ENCODE measurements around the gene JMJD8.

JMJD8 gene

DNA sequence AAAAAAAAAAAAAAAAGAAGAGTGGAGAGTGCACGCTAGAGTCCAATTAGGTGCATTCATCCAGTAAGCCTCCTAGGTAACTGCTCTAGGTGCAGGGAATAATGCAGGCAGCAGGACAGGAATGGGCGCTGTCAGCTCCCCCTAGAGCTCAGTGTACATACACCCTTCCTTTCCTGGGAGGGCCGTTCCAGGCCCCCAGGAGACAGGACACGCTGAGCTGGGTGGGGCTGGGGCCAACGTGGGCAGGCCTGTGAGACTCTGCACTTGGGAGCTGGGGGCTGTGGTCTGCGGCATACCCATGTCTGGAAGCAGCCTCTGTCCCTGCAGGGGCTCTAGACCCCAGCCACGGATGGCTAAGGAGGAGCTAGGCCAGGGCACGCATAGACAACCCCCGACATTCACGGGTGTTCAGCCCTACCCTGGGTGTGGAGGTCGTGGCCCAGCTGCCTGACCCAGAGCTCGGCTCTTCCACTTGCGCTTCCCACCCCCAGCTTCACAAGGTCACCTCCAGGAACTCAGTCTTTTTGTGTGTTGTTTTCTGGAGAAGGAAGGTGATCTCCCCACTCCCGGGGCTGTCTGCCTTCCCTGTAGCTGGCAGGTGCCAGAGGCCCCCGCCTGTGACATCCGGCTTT lies 35.8 kb upstream of the JMJD8 start:
- DNase-seq = no peak
- Histone ChIP-seq H4K8ac (ENCODE audit: low read depth, low read length) (no peak overlapping the region), H3K79me1 (ENCODE audit: low read length) (no peaks in the 10 kb centered on the region), H3K4ac (ENCODE audit: low read depth, low read length) (no peak overlapping the region), H3K56ac (ENCODE audit: low read length) (peak overlapping the region; percentile 98), H3K79me2 (ENCODE audit: control insufficient read depth, insufficient read depth, low read length) (no peaks in the 10 kb centered on the region), H2BK120ac (ENCODE audit: low read depth, low read length) (no peak overlapping the region), H3K36me3 (ENCODE audit: control insufficient read depth, insufficient read depth, low read length) (no peaks in the 10 kb centered on the region), H3K4me2 (ENCODE audit: low read length) (peak overlapping the region; percentile 92), H2AK5ac (ENCODE audit: low read length) (no peak overlapping the region), H2BK5ac (ENCODE audit: low read length) (no peak overlapping the region), H3K9ac (ENCODE audit: low read length) (peak overlapping the region; percentile 95), H3K27ac (ENCODE audit: low read depth, low read length) (no peak overlapping the region), H2BK15ac (replicated peaks; ENCODE audit: low read depth) (no peak overlapping the region), H3K18ac (ENCODE audit: low read length) (no peak overlapping the region), H3K4me1 (ENCODE audit: control insufficient read depth, low read depth, low read length) (peaks cover 4% of the 10 kb centered on the region), H3K27me3 (ENCODE audit: insufficient read depth, low read length, poor library complexity) (peaks cover 7% of the 10 kb centered on the region), H4K5ac (ENCODE audit: low read length) (no peak overlapping the region), H3K4me3 (ENCODE audit: low read length) (no peak overlapping the region), H3K23ac (ENCODE audit: low read length) (no peak overlapping the region)
- WGBS (ENCODE audit: extremely low coverage, insufficient coverage, low lambda C conversion rate) = no CpG with 5 or more reads among the region's 16 CpGs

DNA sequence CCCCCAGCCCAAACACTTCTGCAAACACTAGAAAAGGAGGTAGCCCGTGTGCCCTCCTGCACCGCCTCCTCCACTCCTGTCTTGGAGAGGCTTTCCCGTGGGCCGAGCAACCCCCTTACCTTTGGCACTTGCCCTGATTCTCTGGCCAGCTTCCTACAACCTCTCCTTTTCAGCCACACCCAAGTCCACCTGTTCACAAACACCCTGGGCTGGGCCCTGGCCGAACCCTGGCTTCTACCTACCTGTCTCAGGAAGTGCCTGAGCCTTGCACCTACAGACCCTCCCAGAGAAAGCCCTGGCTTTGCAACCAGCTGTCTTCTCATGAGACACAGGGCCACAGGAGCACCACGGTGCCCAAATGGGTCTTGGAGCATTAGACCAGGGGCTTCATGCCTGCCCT lies 34.8 kb upstream of the JMJD8 start:
- no peak overlapping the region for H3K4me2 ChIP-seq (ENCODE audit: low read length)
- no peak overlapping the region for H4K5ac ChIP-seq (ENCODE audit: low read length)
- no peaks in the 10 kb centered on the region for H3K79me1 ChIP-seq (ENCODE audit: low read length)
- peaks cover 4% of the 10 kb centered on the region for H3K4me1 ChIP-seq (ENCODE audit: control insufficient read depth, low read depth, low read length)
- no peak overlapping the region for H2BK120ac ChIP-seq (ENCODE audit: low read depth, low read length)
- H2AK5ac ChIP-seq (ENCODE audit: low read length) = no peak overlapping the region
- H2BK15ac ChIP-seq (replicated peaks; ENCODE audit: low read depth) = no peak overlapping the region
- H3K18ac ChIP-seq (ENCODE audit: low read length) = no peak overlapping the region
- no peaks in the 10 kb centered on the region for H3K36me3 ChIP-seq (ENCODE audit: control insufficient read depth, insufficient read depth, low read length)
- no peak overlapping the region for H3K4ac ChIP-seq (ENCODE audit: low read depth, low read length)
- no peak overlapping the region for H3K4me3 ChIP-seq (ENCODE audit: low read length)
- no peak overlapping the region for H2BK5ac ChIP-seq (ENCODE audit: low read length)
- H3K27me3 ChIP-seq (ENCODE audit: insufficient read depth, low read length, poor library complexity) = peaks cover 7% of the 10 kb centered on the region
- no CpG with 5 or more reads among the region's 6 CpGs for WGBS (ENCODE audit: extremely low coverage, insufficient coverage, low lambda C conversion rate)
- H3K56ac ChIP-seq (ENCODE audit: low read length) = no peak overlapping the region
- H3K23ac ChIP-seq (ENCODE audit: low read length) = no peak overlapping the region
- DNase-seq = no peak
- H3K79me2 ChIP-seq (ENCODE audit: control insufficient read depth, insufficient read depth, low read length) = no peaks in the 10 kb centered on the region
- H4K8ac ChIP-seq (ENCODE audit: low read depth, low read length) = no peak overlapping the region
- no peak overlapping the region for H3K9ac ChIP-seq (ENCODE audit: low read length)
- H3K27ac ChIP-seq (ENCODE audit: low read depth, low read length) = no peak overlapping the region

DNA sequence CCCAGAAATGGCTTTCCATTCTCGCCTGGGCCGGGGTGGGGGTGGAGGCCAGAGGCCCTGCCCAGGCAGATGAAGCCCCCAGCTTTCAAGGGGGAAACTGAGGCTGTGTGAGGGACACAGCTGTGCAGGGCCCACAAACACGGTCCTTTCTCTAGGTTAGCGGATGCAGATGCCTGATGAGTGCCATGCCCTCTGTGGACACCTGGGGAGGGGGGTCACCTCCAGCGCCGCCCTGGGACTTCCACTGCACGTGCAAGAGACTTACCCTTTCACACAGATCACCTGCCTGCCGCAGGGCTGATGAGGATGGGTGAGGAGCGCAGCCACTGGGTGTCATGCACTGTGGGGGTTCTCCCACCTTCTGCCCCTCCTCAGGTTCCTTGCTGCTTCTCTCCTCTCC lies 34.3 kb upstream of the JMJD8 start:
- Histone ChIP-seq H3K23ac (ENCODE audit: low read length) (no peak overlapping the region), H3K27ac (ENCODE audit: low read depth, low read length) (no peak overlapping the region), H2BK5ac (ENCODE audit: low read length) (no peak overlapping the region), H3K36me3 (ENCODE audit: control insufficient read depth, insufficient read depth, low read length) (no peaks in the 10 kb centered on the region), H3K4me3 (ENCODE audit: low read length) (no peak overlapping the region), H3K18ac (ENCODE audit: low read length) (no peak overlapping the region), H3K4ac (ENCODE audit: low read depth, low read length) (no peak overlapping the region), H3K27me3 (ENCODE audit: insufficient read depth, low read length, poor library complexity) (peaks cover 7% of the 10 kb centered on the region), H3K79me1 (ENCODE audit: low read length) (no peaks in the 10 kb centered on the region), H3K4me1 (ENCODE audit: control insufficient read depth, low read depth, low read length) (peaks cover 4% of the 10 kb centered on the region), H2BK15ac (replicated peaks; ENCODE audit: low read depth) (no peak overlapping the region), H3K4me2 (ENCODE audit: low read length) (no peak overlapping the region), H4K8ac (ENCODE audit: low read depth, low read length) (no peak overlapping the region), H2AK5ac (ENCODE audit: low read length) (no peak overlapping the region), H3K79me2 (ENCODE audit: control insufficient read depth, insufficient read depth, low read length) (no peaks in the 10 kb centered on the region), H3K9ac (ENCODE audit: low read length) (no peak overlapping the region), H4K5ac (ENCODE audit: low read length) (no peak overlapping the region), H3K56ac (ENCODE audit: low read length) (no peak overlapping the region), H2BK120ac (ENCODE audit: low read depth, low read length) (no peak overlapping the region)
- no peak for DNase-seq
- no CpG with 5 or more reads among the region's 9 CpGs for WGBS (ENCODE audit: extremely low coverage, insufficient coverage, low lambda C conversion rate)

DNA sequence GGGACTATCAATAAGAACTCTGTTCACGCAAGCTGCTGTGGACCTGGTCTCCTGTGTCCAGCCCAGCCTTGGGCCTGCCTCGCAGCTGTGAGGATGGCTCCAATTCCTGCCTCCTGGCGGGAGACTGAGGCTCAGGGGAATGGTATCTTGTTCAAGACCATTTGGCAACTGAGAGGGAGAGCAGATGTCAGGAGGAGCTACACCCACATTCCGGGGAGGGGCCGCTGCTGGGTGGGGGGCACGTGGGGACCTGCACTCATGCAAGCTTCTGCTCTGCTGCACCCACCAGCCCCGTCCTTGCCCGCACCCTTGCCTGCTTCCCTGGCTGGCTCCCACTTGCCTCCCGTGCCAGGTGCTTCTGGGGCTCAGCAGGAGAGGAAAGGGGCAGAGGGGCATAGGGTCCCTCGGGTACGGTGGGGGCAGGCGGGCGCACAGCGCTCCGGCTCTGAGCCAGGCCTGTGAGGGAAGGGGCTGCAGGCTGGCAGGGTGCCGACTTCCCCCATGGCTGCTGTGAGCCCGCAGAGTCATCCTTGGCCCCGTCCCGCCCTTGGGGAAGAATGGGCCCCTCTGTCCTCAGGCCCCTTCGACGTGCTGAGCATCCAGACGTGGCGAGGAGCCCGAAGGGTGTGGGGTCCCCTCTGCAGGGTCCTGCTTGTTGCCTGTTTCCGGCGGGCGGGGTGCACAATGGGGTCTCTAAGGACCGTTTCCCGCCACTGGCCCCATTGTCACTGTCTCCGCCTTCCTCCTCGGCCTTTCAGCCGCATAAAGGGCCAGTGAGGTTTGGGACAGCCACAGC lies 33.5 kb upstream of the JMJD8 start:
- H3K27ac ChIP-seq (ENCODE audit: low read depth, low read length) = no peak overlapping the region
- no peak for DNase-seq
- no peak overlapping the region for H3K4ac ChIP-seq (ENCODE audit: low read depth, low read length)
- no peak overlapping the region for H2BK15ac ChIP-seq (replicated peaks; ENCODE audit: low read depth)
- H3K79me1 ChIP-seq (ENCODE audit: low read length) = no peaks in the 10 kb centered on the region
- H3K4me3 ChIP-seq (ENCODE audit: low read length) = no peak overlapping the region
- H3K18ac ChIP-seq (ENCODE audit: low read length) = no peak overlapping the region
- H2AK5ac ChIP-seq (ENCODE audit: low read length) = no peak overlapping the region
- H2BK5ac ChIP-seq (ENCODE audit: low read length) = no peak overlapping the region
- no peak overlapping the region for H4K8ac ChIP-seq (ENCODE audit: low read depth, low read length)
- peaks cover 7% of the 10 kb centered on the region for H3K27me3 ChIP-seq (ENCODE audit: insufficient read depth, low read length, poor library complexity)
- no peak overlapping the region for H3K23ac ChIP-seq (ENCODE audit: low read length)
- no peak overlapping the region for H3K4me2 ChIP-seq (ENCODE audit: low read length)
- no CpG with 5 or more reads among the region's 32 CpGs for WGBS (ENCODE audit: extremely low coverage, insufficient coverage, low lambda C conversion rate)
- no peaks in the 10 kb centered on the region for H3K79me2 ChIP-seq (ENCODE audit: control insufficient read depth, insufficient read depth, low read length)
- H3K56ac ChIP-seq (ENCODE audit: low read length) = no peak overlapping the region
- H3K4me1 ChIP-seq (ENCODE audit: control insufficient read depth, low read depth, low read length) = peaks cover 4% of the 10 kb centered on the region
- no peak overlapping the region for H2BK120ac ChIP-seq (ENCODE audit: low read depth, low read length)
- no peak overlapping the region for H4K5ac ChIP-seq (ENCODE audit: low read length)
- H3K9ac ChIP-seq (ENCODE audit: low read length) = no peak overlapping the region
- H3K36me3 ChIP-seq (ENCODE audit: control insufficient read depth, insufficient read depth, low read length) = no peaks in the 10 kb centered on the region

DNA sequence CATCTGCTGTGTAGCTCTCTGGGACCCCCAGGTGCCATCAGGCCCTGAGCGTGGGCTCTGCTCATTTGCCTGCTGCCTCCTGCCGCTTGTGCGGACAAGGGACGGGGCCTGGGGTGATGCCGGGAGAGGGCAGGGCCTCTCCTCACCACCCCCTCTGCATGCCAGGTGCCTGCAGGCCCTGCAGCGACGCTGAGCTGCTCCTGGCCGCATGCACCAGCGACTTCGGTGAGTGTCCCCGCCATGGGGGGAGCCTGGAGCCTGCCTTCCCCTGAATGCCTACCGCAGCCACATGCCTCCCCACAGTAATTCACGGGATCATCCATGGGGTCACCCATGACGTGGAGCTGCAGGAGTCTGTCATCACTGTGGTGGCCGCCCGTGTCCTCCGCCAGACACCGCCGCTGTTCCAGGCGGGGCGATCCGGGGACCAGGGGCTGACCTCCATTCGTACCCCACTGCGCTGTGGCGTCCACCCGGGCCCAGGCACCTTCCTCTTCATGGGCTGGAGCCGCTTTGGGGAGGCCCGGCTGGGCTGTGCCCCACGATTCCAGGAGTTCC lies 32.7 kb upstream of the JMJD8 start:
- Histone ChIP-seq H3K18ac (ENCODE audit: low read length) (no peak overlapping the region), H3K79me2 (ENCODE audit: control insufficient read depth, insufficient read depth, low read length) (no peaks in the 10 kb centered on the region), H3K4ac (ENCODE audit: low read depth, low read length) (no peak overlapping the region), H4K8ac (ENCODE audit: low read depth, low read length) (no peak overlapping the region), H3K4me3 (ENCODE audit: low read length) (no peak overlapping the region), H2BK15ac (replicated peaks; ENCODE audit: low read depth) (no peak overlapping the region), H2BK5ac (ENCODE audit: low read length) (no peak overlapping the region), H3K79me1 (ENCODE audit: low read length) (no peaks in the 10 kb centered on the region), H2AK5ac (ENCODE audit: low read length) (no peak overlapping the region), H3K4me1 (ENCODE audit: control insufficient read depth, low read depth, low read length) (peaks cover 4% of the 10 kb centered on the region), H3K36me3 (ENCODE audit: control insufficient read depth, insufficient read depth, low read length) (no peaks in the 10 kb centered on the region), H4K5ac (ENCODE audit: low read length) (no peak overlapping the region), H3K27ac (ENCODE audit: low read depth, low read length) (no peak overlapping the region), H3K27me3 (ENCODE audit: insufficient read depth, low read length, poor library complexity) (peaks cover 7% of the 10 kb centered on the region), H3K23ac (ENCODE audit: low read length) (no peak overlapping the region), H3K4me2 (ENCODE audit: low read length) (no peak overlapping the region), H3K9ac (ENCODE audit: low read length) (no peak overlapping the region), H3K56ac (ENCODE audit: low read length) (no peak overlapping the region), H2BK120ac (ENCODE audit: low read depth, low read length) (no peak overlapping the region)
- DNase-seq = no peak
- WGBS (ENCODE audit: extremely low coverage, insufficient coverage, low lambda C conversion rate) = no CpG with 5 or more reads among the region's 29 CpGs

All from mesendoderm (in vitro differentiated cells).